Dermis blood vessel endothelial cell (primary cell): ENCODE measurements around the gene PPP1R3C. TPM values are rescaled to one million over a fixed set of nuclear protein-coding genes. Genes with fewer than 3 reads are reported as not detected.
A peak's percentile ranks its signal among the peaks of the same experiment; 100 is the strongest.

Experiments used
- DNase-seq: peaks from one replicate; pipeline ENCODE4 v3.0.0; 2010
- total RNA-seq: library from RNA; depleted of rRNA; stranded (reverse); fragments of >200 nt; gene quantifications from 2 replicates; pipeline ENCODE4 v1.2.3, GENCODE V29; 2014

The PPP1R3C gene
- total RNA-seq, 1 donor from 2014 or later: 0.51 TPM

DNA sequence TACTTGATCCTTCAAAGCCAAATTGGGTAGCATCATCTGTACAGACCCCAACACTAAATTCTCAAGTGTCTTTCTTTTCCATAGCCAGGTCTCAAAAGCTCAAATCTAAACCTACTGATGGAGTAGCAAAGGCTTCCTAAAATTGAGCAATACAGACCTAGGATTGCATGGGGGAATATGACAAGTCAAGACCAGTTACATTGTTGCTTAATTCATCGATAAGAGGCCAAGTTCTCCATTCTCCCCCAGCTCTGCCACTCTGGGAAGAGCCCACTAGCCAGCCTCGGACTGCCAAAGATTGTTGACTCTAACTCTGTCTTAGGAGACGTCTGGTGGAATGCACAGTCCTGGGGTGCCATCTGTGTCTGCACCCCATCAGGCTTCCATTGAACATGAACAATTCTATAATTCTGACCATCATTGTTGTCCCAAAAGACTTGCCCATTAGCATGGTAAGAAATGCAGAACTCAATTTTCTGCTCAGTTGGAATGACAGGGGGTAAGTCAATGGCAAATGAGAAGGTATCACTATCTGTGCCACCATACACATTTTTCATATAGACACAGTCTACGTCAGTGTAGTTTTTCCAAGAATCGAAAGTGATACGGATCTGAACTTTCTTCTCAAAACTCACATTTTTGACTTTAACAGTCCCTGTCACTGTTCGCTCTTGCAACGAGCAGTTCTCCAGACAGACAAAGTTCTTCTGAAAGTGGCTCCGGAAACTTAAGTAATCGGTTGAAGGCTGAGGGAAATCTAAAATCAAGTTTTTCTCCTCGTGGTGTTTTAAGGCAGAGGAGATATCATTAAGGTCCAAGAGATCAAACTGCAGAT, 2.9 kb downstream of the PPP1R3C start:
- DNase-seq: no peak

DNA sequence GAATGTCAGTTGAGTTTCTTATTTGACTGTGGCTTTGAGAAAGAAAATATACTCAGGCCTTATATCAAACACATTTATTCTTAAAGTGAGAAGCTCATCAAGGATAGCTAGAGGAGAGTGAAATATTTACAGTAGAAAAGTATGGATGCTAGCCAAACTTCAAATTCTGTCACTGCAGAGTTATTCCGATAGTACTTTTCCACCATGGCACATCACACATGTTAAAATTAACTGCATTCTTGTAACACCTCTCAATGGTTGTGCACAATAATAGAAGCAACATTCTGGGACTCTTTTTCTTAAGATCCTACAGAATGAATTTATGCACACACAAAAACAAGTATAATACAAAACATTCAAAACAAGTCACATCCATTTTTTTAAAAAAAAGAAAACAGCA, 4.5 kb downstream of the PPP1R3C start:
- DNase-seq: no peak

DNA sequence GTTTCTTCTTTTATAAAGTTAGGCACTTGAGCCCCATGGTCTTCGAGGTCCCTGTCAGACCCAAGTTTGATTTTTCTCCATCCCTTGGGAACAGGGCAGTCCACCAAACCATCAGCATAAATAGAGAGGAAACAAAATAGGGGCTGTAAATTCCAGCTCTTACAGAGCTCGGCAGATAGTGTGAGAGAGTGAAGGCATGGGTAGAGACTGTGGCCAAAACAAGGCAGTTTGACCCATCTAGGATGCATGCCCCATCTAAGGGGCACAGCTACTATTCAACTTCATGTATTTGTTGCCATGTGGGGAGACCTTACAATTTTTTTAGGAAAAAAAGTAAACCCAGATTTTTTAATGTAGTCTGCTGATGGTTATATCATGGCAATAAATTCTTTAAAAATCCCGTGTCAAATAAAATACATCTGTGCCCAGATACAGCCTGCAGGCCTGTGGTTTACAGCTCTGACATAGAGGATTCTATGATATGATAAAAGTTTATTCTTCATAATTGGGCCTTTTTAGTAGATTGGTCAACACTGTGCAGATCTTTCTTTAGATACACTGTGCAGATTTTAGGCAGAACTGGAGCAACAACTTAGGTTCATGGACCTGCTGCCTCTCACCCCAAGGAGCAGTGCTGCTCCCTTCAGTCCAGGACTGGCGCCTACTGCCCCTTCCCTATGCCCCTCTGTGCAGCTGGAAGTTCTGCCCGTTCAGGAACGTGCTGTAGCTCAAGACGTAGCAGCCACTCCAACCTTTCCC, 5.3 kb downstream of the PPP1R3C start:
- no peak for DNase-seq

DNA sequence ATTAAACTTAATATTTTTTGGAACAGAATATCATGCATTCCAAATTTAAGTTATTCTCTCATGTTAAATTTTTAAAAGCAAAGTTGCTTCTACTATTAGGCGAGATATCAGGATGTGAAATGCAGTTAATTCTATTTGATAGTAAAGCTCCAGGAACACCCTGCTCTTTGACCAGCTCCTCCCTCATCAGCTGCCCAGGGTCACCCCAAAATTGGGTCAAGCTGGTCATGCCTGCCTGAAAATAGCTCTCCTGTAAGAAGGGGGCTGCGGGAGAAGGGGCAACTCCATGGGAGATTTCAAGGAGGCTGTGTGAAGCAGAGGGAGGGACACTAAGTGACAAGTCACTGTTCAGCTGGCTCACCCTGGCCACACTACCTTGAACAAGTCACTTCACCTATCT, 5.9 kb downstream of the PPP1R3C start:
- no peak for DNase-seq

DNA sequence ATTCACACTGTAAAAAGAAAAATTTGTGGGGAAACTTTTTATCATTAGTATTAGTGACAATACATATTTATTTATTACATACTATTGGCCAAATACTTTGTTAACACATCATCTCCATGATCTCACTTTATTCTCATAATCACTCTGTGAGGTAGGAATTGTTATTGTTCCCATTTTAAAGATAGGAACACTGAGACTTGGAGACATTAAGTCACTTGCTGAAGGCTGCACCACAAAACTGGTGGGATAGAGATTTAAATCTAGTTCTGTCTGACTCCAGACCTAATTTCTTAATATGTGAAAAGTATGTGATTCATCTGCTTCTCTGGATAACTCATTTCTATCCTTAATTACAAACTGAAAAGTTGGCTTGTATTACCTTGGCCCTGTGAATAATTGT, 8.2 kb downstream of the PPP1R3C start:
- no peak for DNase-seq

DNA sequence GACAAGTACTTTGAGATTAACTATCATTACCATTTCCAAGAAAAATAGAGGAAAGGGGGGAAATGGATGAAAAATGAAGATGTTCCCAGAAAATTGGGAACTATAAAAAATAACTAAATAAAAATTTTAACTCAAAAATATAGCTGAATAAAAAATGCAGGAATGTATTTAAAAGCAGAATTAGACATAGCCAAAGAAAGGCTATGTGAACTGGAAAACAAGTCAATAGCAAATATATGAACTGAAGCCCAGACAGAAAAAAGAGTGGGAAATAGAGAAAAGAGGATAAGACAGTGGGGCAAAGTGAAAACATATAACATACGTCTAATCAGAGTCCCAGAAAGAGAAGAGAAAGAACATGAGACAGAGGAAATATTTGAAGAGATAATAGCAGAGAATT, 10.3 kb downstream of the PPP1R3C start:
- DNase-seq: no peak

DNA sequence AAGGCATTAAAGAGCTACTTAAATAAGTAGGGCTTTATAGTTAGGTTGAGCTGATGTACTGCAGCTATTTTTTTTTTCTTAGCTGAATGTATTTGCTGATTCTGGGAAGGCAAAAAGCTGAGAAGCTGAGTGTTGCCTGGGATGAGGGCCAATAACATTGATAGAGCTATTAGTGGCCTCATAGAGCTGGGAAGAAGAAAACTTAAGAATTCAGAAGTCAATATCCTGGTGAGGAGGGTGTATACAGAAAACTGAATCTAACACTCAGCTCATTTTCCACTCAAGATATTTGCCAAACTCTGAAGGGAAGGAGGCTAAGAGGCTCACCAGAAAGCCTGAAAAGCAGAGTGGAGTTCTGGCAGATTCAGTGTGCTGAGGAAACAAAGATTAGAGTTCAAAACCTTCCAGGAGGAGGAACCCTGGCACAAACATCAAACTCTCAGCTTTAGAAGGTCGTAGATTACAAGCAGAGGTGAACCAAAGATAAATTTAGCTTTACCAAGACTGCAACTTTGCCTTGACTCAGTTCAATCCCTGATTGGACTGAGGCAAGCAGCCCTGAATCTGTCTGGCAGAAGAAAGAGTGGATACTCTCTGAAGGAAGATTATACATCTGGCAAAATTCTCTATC, 11.3 kb downstream of the PPP1R3C start:
- no peak for DNase-seq

DNA sequence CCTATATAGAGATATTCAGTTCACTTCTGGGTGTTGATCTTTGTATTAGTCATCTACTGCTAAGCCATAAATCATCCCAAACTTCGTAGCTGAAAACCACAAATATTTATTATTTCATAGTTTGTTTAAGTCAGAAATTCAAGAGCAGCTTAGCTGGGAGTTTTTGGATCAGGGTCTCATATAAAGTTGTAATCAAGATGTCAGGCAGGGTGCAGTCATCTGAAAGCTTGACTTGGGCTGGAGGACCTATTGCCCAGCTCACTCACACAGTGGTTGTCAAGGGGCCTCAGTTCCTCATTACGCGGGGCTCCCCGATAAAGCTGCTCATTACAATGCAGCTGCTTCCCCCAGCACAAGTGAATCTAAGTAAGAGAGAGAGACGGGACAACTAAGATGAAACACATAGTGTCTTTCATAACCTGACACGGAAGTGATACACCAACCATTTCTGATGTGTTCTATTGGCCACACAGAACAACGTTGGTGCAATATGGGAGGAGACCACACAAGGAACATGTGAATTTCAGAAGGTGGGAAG, 15.7 kb downstream of the PPP1R3C start:
- no peak for DNase-seq

DNA sequence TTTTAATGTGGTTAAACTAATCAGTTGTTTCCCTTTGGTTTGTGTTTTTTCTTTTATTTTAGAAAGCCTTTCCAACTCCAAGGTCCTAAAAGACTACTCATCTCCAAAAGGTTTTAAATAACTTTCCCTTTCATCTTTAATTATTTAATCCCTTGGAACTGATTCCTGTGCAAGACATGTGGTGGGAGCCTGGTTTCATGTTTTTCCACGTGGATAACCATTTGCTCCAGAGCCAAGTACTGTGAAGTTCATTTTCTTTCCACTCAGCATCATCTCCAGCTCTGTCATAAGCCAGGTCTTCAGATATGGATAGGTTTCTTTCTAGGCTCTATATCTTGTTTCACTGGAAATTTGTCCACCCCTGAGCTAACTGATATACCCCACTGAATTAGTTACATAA, 16.7 kb downstream of the PPP1R3C start:
- no peak for DNase-seq

DNA sequence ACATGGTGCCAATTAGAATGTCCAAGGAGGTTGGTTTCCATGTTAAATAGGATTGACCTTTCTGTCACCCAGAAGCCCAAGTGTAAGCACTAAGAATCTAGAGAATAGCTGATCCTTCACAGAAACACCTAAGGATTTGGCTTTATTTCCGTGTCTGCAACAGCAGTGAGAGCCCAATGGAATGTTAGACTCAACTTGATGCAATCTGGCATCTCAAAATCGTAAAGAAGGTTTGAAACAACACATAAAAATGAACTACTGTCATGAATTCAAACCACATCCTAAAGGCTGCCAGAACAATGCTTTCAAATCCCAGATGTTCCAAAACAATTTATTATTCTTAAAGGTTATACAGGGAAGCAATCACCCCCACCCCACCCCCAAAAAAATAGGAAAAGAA, 18.6 kb downstream of the PPP1R3C start:
- no peak for DNase-seq

DNA sequence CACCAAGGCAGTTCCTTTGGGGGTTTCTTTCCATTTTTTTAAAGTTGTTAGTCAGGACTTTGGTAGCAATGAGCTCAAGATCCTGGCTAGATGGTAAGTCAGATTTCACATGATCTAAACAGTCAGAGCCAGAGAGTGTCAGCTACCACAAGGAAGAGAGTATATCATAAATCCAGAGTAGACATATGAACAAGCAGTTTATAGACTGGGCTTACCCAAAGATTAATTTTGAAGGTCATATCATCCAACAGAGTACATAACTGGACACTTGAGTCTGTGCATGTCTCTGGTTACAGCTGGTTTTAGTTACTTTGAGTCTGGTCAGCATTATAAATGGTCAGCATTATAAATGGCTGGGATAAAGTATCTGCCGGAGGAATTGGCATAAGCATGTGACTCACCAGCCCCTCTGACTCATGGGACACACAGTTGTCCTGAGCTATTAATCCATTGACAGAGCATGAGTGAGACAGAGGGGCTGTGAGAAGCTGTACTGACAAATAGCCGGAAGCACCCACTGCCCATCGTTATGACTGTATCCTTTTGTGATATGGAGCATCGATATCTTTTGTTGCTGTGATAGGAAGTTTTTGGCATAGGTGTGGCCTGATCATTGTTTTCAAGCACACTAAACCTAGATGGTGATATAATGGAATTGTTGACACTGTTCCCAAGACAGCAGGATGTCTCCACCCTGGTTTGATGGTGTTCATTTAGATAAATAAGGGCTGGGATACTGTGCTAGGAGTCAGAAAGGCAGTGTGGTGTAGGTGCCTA, 19.3 kb downstream of the PPP1R3C start:
- peak; percentile 81 for DNase-seq

DNA sequence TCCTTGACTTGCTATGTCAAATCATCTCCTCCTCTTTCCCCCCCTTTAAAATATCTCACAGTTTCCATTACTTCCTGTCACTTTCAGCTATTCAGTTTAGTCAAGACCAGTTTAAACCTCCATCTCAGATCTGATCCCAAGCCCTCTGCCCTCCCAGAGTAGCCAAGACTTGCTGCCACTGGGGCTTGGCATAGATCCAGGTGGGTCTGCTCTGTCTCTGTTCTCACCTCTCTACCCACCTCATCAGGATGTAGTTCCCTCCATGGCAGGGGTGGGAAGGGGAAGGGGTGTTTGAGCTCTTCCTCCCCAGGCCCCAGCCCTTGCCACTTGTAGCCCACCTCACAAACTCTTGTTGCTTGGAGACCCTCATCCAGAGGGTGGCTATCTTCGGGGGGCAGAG, 22.0 kb downstream of the PPP1R3C start:
- no peak for DNase-seq

DNA sequence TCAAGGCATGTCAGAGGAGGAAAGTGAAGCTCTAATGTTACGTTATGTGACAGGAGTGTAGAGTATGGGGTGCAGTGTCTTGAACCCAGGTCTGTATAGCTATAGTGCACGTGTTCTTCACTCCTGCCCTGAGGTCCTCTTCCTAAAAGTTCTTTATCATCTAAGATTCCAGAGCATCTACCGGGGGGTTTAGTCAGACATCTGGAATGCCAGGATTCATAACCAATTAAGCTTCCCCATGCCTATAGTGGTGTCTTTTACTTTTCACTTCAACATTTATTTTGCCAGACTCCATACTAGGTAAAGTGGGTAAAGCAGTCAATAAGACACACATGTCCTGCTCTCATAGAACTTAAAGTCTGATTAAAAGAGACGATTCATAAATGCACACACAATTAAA, 22.4 kb downstream of the PPP1R3C start:
- no peak for DNase-seq

DNA sequence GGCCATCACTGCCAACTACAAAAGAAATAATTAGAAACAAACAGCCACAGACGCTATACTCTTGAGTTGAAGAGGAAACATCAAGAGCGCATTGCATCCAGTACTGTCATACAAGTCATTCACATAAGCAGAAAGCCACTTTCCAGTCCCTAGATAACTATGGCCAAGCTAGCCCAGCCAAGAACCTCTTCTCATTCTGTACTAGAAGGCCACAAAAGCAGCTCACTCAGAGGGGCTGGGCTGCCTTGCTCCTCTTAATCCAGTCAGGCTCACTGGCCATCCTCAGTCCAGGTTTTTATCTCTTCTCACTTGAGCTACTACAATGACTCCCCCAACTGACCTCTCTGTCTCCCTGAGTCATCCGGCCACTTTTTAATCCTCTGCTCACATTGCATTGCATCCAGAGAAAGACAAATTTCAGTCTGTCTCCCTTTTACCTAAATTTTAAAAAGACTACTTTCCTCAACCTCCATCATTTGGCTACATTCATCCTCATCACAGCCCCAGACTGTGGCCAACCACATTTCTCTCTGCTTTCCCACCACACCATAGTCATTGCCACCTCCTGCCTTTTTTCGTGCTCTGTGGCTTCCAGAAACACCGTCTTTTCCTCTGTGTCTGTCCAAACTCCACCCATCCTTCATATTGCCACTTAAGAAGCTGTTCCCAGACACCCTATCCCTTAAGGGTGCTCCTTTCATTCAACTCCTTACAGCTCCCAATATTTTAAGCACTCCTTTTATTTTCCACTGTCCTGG, 25.0 kb downstream of the PPP1R3C start:
- no peak for DNase-seq

DNA sequence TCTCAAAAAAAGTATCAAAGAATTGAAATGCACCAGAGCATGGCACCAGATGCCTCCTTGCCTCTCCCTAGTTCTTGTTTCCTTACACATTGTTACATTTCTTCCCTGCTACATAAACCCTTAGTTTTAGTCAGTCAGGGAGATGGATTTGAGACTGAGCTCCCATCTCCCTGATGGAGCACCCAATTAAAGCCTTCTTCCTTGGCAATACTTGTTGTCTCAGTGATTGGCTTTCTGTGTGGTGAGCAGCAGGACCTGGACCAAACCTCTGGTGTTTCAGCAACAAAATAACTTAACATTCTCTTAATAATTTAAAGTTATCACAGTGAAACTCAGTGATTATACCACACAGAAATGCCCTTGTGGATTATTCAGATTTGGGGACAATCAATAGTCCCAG, 26.9 kb downstream of the PPP1R3C start:
- no peak for DNase-seq

DNA sequence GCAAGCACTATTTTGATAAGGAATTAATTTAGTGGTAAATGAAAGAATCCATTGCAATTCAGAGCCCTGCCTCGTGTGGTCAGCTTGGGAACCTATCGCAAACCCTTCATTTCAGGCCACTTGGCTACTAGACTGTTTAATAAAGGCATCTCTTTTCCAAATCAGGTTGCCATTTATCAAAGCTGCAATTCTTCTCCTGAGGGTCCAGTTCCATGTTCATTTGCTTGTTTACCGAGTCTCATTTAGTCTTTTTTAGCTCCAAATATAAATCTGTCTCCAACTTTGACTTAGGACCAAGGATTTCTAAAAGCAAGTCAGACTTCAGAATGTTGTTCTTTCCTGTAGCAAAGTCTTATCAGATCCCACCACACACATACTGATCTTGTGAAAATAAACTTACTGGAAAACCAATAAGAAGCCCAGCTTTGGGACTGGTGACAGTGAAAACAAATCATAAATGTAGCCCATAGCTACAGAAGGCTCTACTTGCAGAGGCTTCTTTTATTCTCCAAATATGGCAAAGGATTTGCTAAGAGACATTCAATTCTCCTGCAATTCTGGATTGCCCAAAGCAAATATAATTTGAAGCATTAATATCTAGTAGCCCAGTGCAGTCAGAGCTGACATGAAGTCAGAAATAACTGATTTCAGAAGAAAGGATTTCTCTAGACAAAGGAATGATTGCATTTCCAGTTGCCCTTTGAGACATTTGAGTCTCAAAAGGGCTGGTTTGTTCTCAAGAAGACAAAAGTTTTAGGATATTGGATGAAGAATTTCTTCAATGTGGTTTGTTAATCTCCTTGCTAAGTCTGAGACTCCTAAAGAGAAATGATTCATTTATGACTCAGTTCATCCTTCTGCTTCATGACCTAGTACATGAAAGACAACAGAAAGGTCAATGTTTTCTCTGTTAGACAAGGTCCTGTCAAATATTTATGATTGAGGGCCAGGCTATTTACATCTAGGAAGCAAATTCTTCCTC, 28.0 kb downstream of the PPP1R3C start:
- DNase-seq: peak; percentile 72

DNA sequence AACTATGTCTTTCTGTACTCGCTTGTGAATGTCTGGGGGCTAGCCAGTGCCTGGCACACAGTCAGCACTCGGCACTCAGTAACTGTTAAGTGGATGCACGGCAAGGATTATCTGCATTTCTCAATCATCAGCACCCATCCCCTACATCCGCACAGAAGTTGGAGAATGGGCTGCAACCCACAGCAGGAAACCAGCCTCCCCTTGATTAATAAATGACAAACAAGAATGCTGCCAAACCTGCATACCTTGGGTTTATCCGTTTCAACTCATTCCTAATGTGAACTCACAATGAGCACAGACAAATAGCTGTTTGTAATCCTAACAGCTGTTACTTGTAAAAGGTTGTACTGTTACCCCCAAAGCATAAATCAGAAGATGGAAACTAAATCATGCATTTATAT, 28.9 kb downstream of the PPP1R3C start:
- DNase-seq: peak; percentile 58

DNA sequence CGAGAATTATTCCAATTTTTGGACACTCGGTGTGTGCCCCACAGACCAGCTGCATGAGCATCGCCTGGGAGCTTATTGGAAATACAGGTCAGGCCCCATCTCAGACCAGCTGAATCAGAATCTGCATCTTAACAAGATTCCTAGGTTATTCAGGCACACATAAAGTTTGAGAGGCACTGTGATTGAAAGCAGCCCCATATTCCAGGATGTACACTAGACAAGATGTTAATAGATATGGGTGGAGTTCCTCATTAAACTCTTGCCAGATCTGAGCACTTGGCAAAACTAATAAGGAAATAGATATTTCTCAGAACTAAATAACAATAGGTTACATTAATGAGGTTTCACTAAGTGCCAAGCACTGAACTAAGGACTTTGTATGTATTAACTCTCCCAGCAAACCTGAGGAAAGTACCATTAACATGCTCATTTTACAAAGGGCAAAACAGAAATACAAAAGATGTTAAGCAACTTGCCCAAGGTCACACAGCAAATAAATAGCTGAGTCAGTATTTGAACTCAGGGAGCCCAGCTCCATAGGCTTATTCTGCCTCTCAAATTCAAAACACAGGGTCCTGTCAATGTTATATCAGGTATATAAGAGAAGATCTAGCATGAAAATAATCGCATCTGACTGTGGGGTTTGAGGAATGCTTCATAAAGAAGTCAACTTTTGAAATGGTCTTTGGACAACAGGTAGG, 29.9 kb downstream of the PPP1R3C start:
- DNase-seq: no peak

DNA sequence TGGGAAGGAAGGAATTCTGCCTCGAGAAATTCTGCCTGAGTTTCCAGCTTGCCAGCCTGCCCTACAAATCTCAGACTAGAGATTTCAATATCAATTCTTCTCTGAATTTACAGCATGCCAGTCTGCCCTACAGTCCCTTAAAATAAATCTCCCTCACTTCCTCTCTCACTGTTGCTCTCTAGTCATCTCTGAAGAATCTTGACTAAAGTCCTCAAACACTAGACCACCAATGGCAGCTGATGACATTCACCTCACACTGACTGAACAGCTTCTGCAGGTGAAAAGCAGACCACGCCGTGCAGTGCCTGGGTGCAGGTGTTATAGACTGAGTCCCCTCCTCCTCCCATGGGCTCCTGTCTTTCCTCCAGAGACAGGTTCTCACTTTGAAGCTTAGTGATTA, 30.4 kb downstream of the PPP1R3C start:
- no peak for DNase-seq

DNA sequence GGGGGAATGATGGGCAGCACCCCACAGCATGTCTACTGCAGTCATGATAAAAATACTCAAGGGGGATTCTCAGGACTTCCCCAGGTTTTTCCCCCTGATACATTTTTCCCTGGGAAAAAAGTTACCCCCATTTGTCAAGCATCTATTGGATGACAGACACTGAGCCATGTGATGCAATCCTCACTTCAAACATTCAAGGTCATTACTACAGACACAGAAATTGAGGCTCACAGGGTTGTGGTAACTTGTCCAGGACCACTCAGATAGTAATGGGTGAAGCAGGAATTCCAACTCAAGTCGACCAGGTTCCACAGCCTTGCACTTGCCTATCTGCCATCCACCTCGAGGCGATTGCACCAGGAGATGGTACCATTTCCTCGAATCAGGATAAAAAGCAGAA, 31.7 kb downstream of the PPP1R3C start:
- no peak for DNase-seq
